ENCODE measurements around the gene EEF1G.

Gene EEF1G

GRCh38 chr11:62608776-62609175 is 35.1 kb upstream of the EEF1G start (continued):
- TF ChIP-seq ZBTB26 (tag by site-specific recombination; optimal IDR thresholded peaks at IDR 0.05) (no peak), ZNF664 (tag by site-specific recombination; IDR thresholded peaks at IDR 0.05) (no peak), ZNF24 (tag by site-specific recombination; IDR thresholded peaks at IDR 0.05) (no peak), ZNF175 (tag by site-specific recombination; IDR thresholded peaks at IDR 0.05) (no peak), ZNF140 (tag by site-specific recombination; IDR thresholded peaks at IDR 0.05) (no peak)

GRCh38 chr11:62607714-62608113 is 34.0 kb upstream of the EEF1G start:
- Histone ChIP-seq H3K4me1 (ENCODE audit: control insufficient read depth, insufficient read depth, low read length) (no peaks in the 10 kb centered on the region), H3K4me3 (ENCODE audit: low read depth, low read length) (no peak overlapping the region), H3K36me3 (ENCODE audit: control insufficient read depth in 2 of 2, insufficient read depth in 1 of 2, low read length in 2 of 2) (peaks cover 0 to 58% of the 10 kb centered on the region in 2 experiments; a peak in 1 of 3 replicates), H3K27ac (ENCODE audit: extremely low read depth, low read depth, low read length) (no peak overlapping the region), H3K9me3 (ENCODE audit: control insufficient read depth, insufficient read depth, low read depth, low read length) (no peaks in the 10 kb centered on the region)
- CTCF ChIA-PET, result interaction anchor here (0.7 to 2.1 kb wide), 3 partner anchors 14 to 98 kb away, joined by 3 to 9 read pairs (median 3); no protein-coding TSS in a partner anchor
- TF ChIP-seq ZBTB11 (tag by site-specific recombination; conservative IDR thresholded peaks at IDR 0.05; ENCODE audit: low read depth) (no peak), ZNF571 (tag by site-specific recombination; IDR thresholded peaks at IDR 0.05) (no peak), ZNF664 (tag by site-specific recombination; IDR thresholded peaks at IDR 0.05) (no peak), ZNF157 (tag by site-specific recombination; IDR thresholded peaks at IDR 0.05) (no peak), KLF8 (tag by site-specific recombination; IDR thresholded peaks at IDR 0.05) (no peak), ZNF248 (tag by site-specific recombination; IDR thresholded peaks at IDR 0.05) (no peak), ZNF544 (tag by site-specific recombination; IDR thresholded peaks at IDR 0.05) (no peak), ZNF521 (tag by site-specific recombination; IDR thresholded peaks at IDR 0.05) (no peak), ZBTB26 (tag by site-specific recombination; optimal IDR thresholded peaks at IDR 0.05) (no peak), ATF2 (tag by site-specific recombination; IDR thresholded peaks at IDR 0.05; ENCODE audit: low read depth) (no peak), IKZF3 (tag by site-specific recombination; IDR thresholded peaks at IDR 0.05) (no peak), ZNF747 (tag by site-specific recombination; IDR thresholded peaks at IDR 0.05) (no peak), KLF17 (tag by site-specific recombination; IDR thresholded peaks at IDR 0.05) (no peak), ZNF37A (tag by site-specific recombination; IDR thresholded peaks at IDR 0.05) (no peak), ZBTB21 (tag by site-specific recombination; IDR thresholded peaks at IDR 0.05) (no peak), ZEB2 (tag by site-specific recombination; IDR thresholded peaks at IDR 0.05) (no peak)
- POLR2A ChIA-PET, result interaction anchor here (0.6 to 1.2 kb wide), 4 partner anchors 16 to 834 kb away, joined by 3 to 7 read pairs (median 4); partner anchors contain the start of genes EEF1G, INTS5 and TUT1
